Panc1 (cell line): Measurements from ENCODE around the gene ATF7. TPM values are rescaled to one million over a fixed set of nuclear protein-coding genes. Genes with fewer than 3 reads are reported as not detected.

Experiments used
- ATAC-seq: fragments of 200-7000 bp; cut with Tn5 transposase; 2 replicates; pipeline ENCODE4 v1.9.1; 2020; ENCODE audit warnings: mild to moderate bottlenecking, moderate library complexity
- Bru-seq: library from RNA; stranded (reverse); fragments of 400-500 nt; gene quantifications from one replicate; lab custom pipeline; 2021; lab: Mats Ljungman, UMichigan
- BruChase-seq, 2 experiments: library from RNA; stranded (reverse); fragments of 400-500 nt; gene quantifications; one replicate each; lab custom pipeline; 2021; lab: Mats Ljungman, UMichigan
- BruUV-seq: library from RNA; stranded (reverse); fragments of 400-500 nt; replicated peaks from 2 replicates; lab custom pipeline; 2021; lab: Mats Ljungman, UMichigan
- CTCF ChIA-PET: fragments of 300-600 bp; sonication (Branson Sonifier 250); formaldehyde crosslinking; loops from one replicate; lab custom pipeline; 2022; ENCODE audit warnings: antibody characterized with exemption; lab: Charles Lee
- POLR2A ChIA-PET: fragments of 300-600 bp; sonication (Branson Sonifier 250); formaldehyde crosslinking; loops from one replicate; lab custom pipeline; 2022; ENCODE audit warnings: antibody characterized with exemption; lab: Charles Lee
- DNase-seq: peaks from one replicate; pipeline ENCODE4 v3.0.0-alpha.2; 2010; ENCODE audit warnings: low read depth, low spot score
- H3K27ac ChIP-seq: 2 replicates; pipeline ENCODE4 v1.5.1; 2011; ENCODE audit warnings: mild to moderate bottlenecking, low read length, inconsistent platforms
- H3K27me3 ChIP-seq: fragments of 200-500 bp; sonication (Bioruptor generic); 2 replicates; pipeline ENCODE4 v1.6.0; 2014; ENCODE audit warnings: low read length, inconsistent platforms; ENCODE audit not compliant: control insufficient read depth, insufficient read depth
- H3K36me3 ChIP-seq: fragments of 200-500 bp; sonication (Bioruptor generic); 2 replicates; pipeline ENCODE4 v1.5.1; 2014; ENCODE audit warnings: inconsistent platforms, mild to moderate bottlenecking, low read length, moderate library complexity; ENCODE audit not compliant: control insufficient read depth, insufficient read depth
- H3K4me1 ChIP-seq: 2 replicates; pipeline ENCODE4 v1.5.1; 2011; ENCODE audit warnings: inconsistent platforms, mild to moderate bottlenecking, low read length, moderate library complexity; ENCODE audit not compliant: control insufficient read depth, insufficient read depth
- H3K4me3 ChIP-seq, 2 experiments: 2 replicates each; pipeline ENCODE4 v1.5.1; 2011 to 2012; ENCODE audit warnings: low read depth in 2 of 2, low read length in 2 of 2, mild to moderate bottlenecking in 2 of 2, inconsistent platforms in 1 of 2, moderate library complexity in 1 of 2
- H3K9me3 ChIP-seq: fragments of 200-500 bp; sonication (Bioruptor generic); 2 replicates; pipeline ENCODE4 v1.5.1; 2014; ENCODE audit warnings: low read depth, mild to moderate bottlenecking, inconsistent platforms, low read length, moderate library complexity; ENCODE audit not compliant: control insufficient read depth, insufficient read depth
- CTCF ChIP-seq: fragments of 450-650 bp; IDR thresholded peaks from 2 replicates; pipeline ENCODE4 v1.5.1; 2017; ENCODE audit warnings: mild to moderate bottlenecking
- POLR2AphosphoS5 ChIP-seq: IDR thresholded peaks from 2 replicates; pipeline ENCODE4 v1.6.1; 2012; ENCODE audit warnings: mild to moderate bottlenecking, low read depth, low read length, moderate library complexity
- REST ChIP-seq, 2 experiments: IDR thresholded peaks; 2 replicates each; pipeline ENCODE4 v1.6.1; 2011 to 2012; ENCODE audit warnings: low read depth in 2 of 2, control low read depth in 1 of 2, low read length in 1 of 2, mild to moderate bottlenecking in 1 of 2, moderate library complexity in 1 of 2; ENCODE audit not compliant: insufficient read depth in 1 of 2
- SIN3A ChIP-seq: IDR thresholded peaks from 2 replicates; pipeline ENCODE4 v1.6.1; 2012; ENCODE audit warnings: low read depth, mild to moderate bottlenecking, low read length, moderate library complexity, borderline replicate concordance; ENCODE audit not compliant: insufficient read depth
- TCF7L2 ChIP-seq: IDR thresholded peaks from 2 replicates; pipeline ENCODE4 v1.6.1; 2011; ENCODE audit warnings: mild to moderate bottlenecking, low read depth, low read length, inconsistent platforms
- in situ Hi-C: cut with HindIII; loops from 2 replicates; pipeline ENCODE4 v1.10.0; 2016; ENCODE audit warnings: low sequenced_read_pairs, low pct_unique_long_range_greater_than_20kb
- intact Hi-C: fragments of 100-400 bp; cut with micrococcal nuclease; formaldehyde crosslinking; loops from one replicate; pipeline ENCODE4 v1.10.0; 2022; ENCODE audit not compliant: unreplicated experiment
- long read RNA-seq: library from polyadenylated mRNA; unstranded; transcript quantifications from one replicate; pipeline ENCODE4 v2.0.0, GENCODE V29; 2021; ENCODE audit not compliant: unreplicated experiment
- polyA plus RNA-seq: library from polyadenylated mRNA; unstranded; fragments of >200 nt; gene quantifications from one replicate; pipeline ENCODE4 v1.2.1, GENCODE V29; 2012; ENCODE audit warnings: missing spikeins; ENCODE audit not compliant: insufficient read length
- total RNA-seq: library from RNA; stranded (reverse); gene quantifications from one replicate; pipeline ENCODE4 v1.2.1, GENCODE V29; 2021; ENCODE audit not compliant: unreplicated experiment

ATF7 gene
- total RNA-seq (29.5 TPM), Bru-seq, nascent RNA (percentile 88 among the genes with signal in this experiment), BruChase-seq, experiment 1, labeled RNA remaining after a 2-hour chase (percentile 99 among the genes with signal in this experiment), BruChase-seq, experiment 2, labeled RNA remaining after a 6-hour chase (percentile 96 among the genes with signal in this experiment)
- 15.8 TPM for polyA plus RNA-seq
- long read RNA-seq, transcript ATF7-212 (4 exons, 860 nt), result major isoform, 5 of 18 reads
- long read RNA-seq, partial matches to known transcripts, result 0 of 18 reads
- long read RNA-seq, other reads (novel, unspliced or antisense), result 10 of 18 reads

GRCh38 chr12:53625946-53626701 is at the start of gene ATF7:
Gene ATF7, minus strand, starts transcription at chr12:53626382. Its CDS starts 25,382 bp downstream, at chr12:53601000.
- TSS peak; percentile 90 for BruUV-seq
- DNase-seq (peak; percentile 96), ATAC-seq (peak; percentile 98)
- no peak for TF ChIP-seq CTCF
- peak; percentile 44 for TF ChIP-seq POLR2AphosphoS5
- TF ChIP-seq TCF7L2, result peak; percentile 42
- Histone ChIP-seq H3K4me3 (peak within 1 kb of the TSS; percentile 78 to 96), H3K36me3 (peaks cover 2% of the 10 kb centered on the region; the same call in 1 of the 2 replicates), H3K4me1 (peaks cover 28% of the 10 kb centered on the region), H3K9me3 (no peaks in the 10 kb centered on the region), H3K27ac (peak within 1 kb of the TSS; percentile 99), H3K27me3 (no peaks in the 10 kb centered on the region)
- ChIA-PET CTCF (interaction anchor here (0.6 kb wide), 1 partner anchor 30 kb away, joined by 3 read pairs; no protein-coding TSS in a partner anchor), POLR2A (no interaction called here)
- in situ Hi-C loops, result no loop called here
- intact Hi-C loops, result no loop called here

- ATAC-seq, result no peak
- no peak for DNase-seq
Observed at GRCh38 chr12:53674977-53675700, 49.0 kb upstream of the ATF7 start.

GRCh38 chr12:53670971-53671370 is 44.8 kb upstream of the ATF7 start:
- Histone ChIP-seq H3K4me1 (peaks cover 6% of the 10 kb centered on the region), H3K27me3 (no peaks in the 10 kb centered on the region), H3K9me3 (no peaks in the 10 kb centered on the region), H3K36me3 (peaks cover 11% of the 10 kb centered on the region), H3K27ac (no peak overlapping the region), H3K4me3 (no peak overlapping the region)
- POLR2A ChIA-PET, result interaction anchor here (0.6 kb wide), 1 partner anchor 66 kb away, joined by 3 read pairs; no protein-coding TSS in a partner anchor
- intact Hi-C loops, result no loop called here
- CTCF ChIA-PET, result no interaction called here
- ATAC-seq (no peak), DNase-seq (no peak)
- BruUV-seq, result no TSS peak
- TF ChIP-seq POLR2AphosphoS5 (no peak), CTCF (no peak), TCF7L2 (no peak), REST (IDR thresholded peaks at IDR 0.05; ENCODE audit: insufficient read depth in 1 of 2, low read depth in 2 of 2, low read length in 1 of 2) (no peak), SIN3A (no peak)
- in situ Hi-C loops, result no loop called here

More at GRCh38 chr12:53674977-53675700, 49.0 kb upstream of the ATF7 start:
- CTCF ChIA-PET, result interaction anchor here (0.6 to 1.4 kb wide), 4 partner anchors 16 to 132 kb away, joined by 3 to 5 read pairs (median 4); no protein-coding TSS in a partner anchor
- POLR2A ChIA-PET, result interaction anchor here (0.9 kb wide), 1 partner anchor 131 kb away, joined by 4 read pairs; no protein-coding TSS in a partner anchor
- H3K9me3 ChIP-seq, result no peaks in the 10 kb centered on the region
- intact Hi-C loops, result loop anchor here (5.0 kb wide), 1 partner anchor 128 kb away; no protein-coding TSS in a partner anchor
- TF ChIP-seq POLR2AphosphoS5 (no peak), SIN3A (no peak)
- H3K4me3 ChIP-seq, result peak overlapping the region; percentile 69 to 79
- H3K27ac ChIP-seq, result peak overlapping the region; percentile 97
- H3K36me3 ChIP-seq, result peaks cover 7% of the 10 kb centered on the region
- H3K4me1 ChIP-seq, result peaks cover 12% of the 10 kb centered on the region
- no peaks in the 10 kb centered on the region for H3K27me3 ChIP-seq
- in situ Hi-C loops, result no loop called here
- BruUV-seq, result TSS peak; percentile 85
